ENCODE data around the gene CALML6. TPM values are rescaled to one million over a fixed set of nuclear protein-coding genes. Genes with fewer than 3 reads are reported as not detected.

The CALML6 gene
- total and polyA plus RNA-seq, 2 of the 4 experiments (the other 2 are of a cell fraction) = 0.91 TPM; not detected in 1

- in situ Hi-C loops (cut with MboI; ENCODE audit: low sequenced_read_pairs) = no loop called here
- Histone ChIP-seq H3K4me2 (ENCODE audit: low read depth, low read length) (no peak overlapping the region), H3K9me1 (ENCODE audit: insufficient read depth, low read length) (peaks cover 2% of the 10 kb centered on the region; the same call in 1 of the 2 replicates), H3K18ac (ENCODE audit: low read depth, low read length) (no peak overlapping the region), H4K5ac (ENCODE audit: low read depth, low read length) (no peak overlapping the region), H2BK120ac (ENCODE audit: low read depth, low read length) (no peak overlapping the region), H3K79me1 (ENCODE audit: low read depth in 1 of 2, low read length in 2 of 2) (peaks cover 0 to 30% of the 10 kb centered on the region in 2 experiments; a peak in 2 of 4 replicates), H3K56ac (ENCODE audit: extremely low read depth, insufficient read depth, low read length) (no peak overlapping the region), H3K9ac (ENCODE audit: low read depth, low read length) (no peak overlapping the region), H2BK20ac (ENCODE audit: low read depth, low read length) (no peak overlapping the region), H2AK5ac (ENCODE audit: low read depth, low read length) (peak overlapping the region; percentile 77), H2AFZ (replicated peaks; ENCODE audit: low read length, poor library complexity) (peak overlapping the region; percentile 88), H3K23ac (ENCODE audit: low read depth, low read length) (no peak overlapping the region), H3K4me1 (ENCODE audit: control insufficient read depth, insufficient read depth, low read length) (peaks cover 4% of the 10 kb centered on the region), H2BK5ac (ENCODE audit: low read depth, low read length, poor library complexity, severe bottlenecking) (no peak overlapping the region), H2BK15ac (ENCODE audit: low read depth, low read length) (no peak overlapping the region), H2AK9ac (replicated peaks; ENCODE audit: low read depth, low read length, poor library complexity) (peak overlapping the region; percentile 96), H3K14ac (replicated peaks; ENCODE audit: low read depth, low read length) (no peak overlapping the region), H4K8ac (ENCODE audit: low read depth in 2 of 2, low read length in 2 of 2) (peak overlapping the region; percentile 55 to 84; a peak in 2 of 4 replicates), H3K4ac (ENCODE audit: low read depth, low read length) (peak overlapping the region; percentile 88), H4K20me1 (ENCODE audit: insufficient read depth, low read length) (peaks cover 6% of the 10 kb centered on the region; the same call in 1 of the 2 replicates), H3K36me3 (ENCODE audit: control insufficient read depth, insufficient read depth, low read length) (no peaks in the 10 kb centered on the region), H4K91ac (ENCODE audit: insufficient read depth, low read depth, low read length) (0 out of 2 replicates have a peak overlapping the region, but pooled peaks have one; percentile 26), H3K27me3 (ENCODE audit: control insufficient read depth, insufficient read depth, low read length) (no peaks in the 10 kb centered on the region; the same call in 1 of the 2 replicates), H3K9me3 (ENCODE audit: control insufficient read depth, insufficient read depth, low read length) (no peaks in the 10 kb centered on the region), H3K27ac (ENCODE audit: insufficient read depth, low read length) (no peak overlapping the region), H3K4me3 (ENCODE audit: insufficient read depth, low read depth, low read length) (no peak overlapping the region)
- DNase-seq (no peak), ATAC-seq (ENCODE audit: low read depth) (no peak)
- dilution Hi-C loops (cut with HindIII; ENCODE audit: low sequenced_read_pairs, unreplicated experiment) = no loop called here
- WGBS, 2 experiments (ENCODE audit: extremely low coverage in 2 of 2, insufficient read length in 1 of 2) = 80% methylated on average over 1 of the region's 6 CpGs; no CpG with 5 or more reads in 1 of the 2 experiments
- BruUV-seq (replicated peaks) = no TSS peak
- CTCF ChIA-PET = no interaction called here
- POLR2A ChIA-PET (ENCODE audit: unreplicated experiment) = no interaction called here
- TF ChIP-seq RCOR1 (IDR thresholded peaks at IDR 0.05; ENCODE audit: insufficient replicate concordance, low read length) (no peak), MAFK (IDR thresholded peaks at IDR 0.05; ENCODE audit: low read depth, low read length) (no peak), SMC3 (IDR thresholded peaks at IDR 0.05; ENCODE audit: low read depth, low read length) (no peak), CEBPB (IDR thresholded peaks at IDR 0.05; ENCODE audit: low read depth, low read length) (no peak), POLR2A (IDR thresholded peaks at IDR 0.05; ENCODE audit: low read depth, low read length) (no peak), RAD21 (IDR thresholded peaks at IDR 0.05; ENCODE audit: low read length) (no peak), CTCF (conservative IDR thresholded peaks at IDR 0.05; ENCODE audit: low read depth, low read length) (no peak), ELK1 (IDR thresholded peaks at IDR 0.05; ENCODE audit: borderline replicate concordance, low read depth, low read length) (no peak), BHLHE40 (IDR thresholded peaks at IDR 0.05; ENCODE audit: low read depth, low read length) (no peak), USF2 (IDR thresholded peaks at IDR 0.05; ENCODE audit: low read depth, low read length) (no peak)
- intact Hi-C loops (cut with micrococcal nuclease) = no loop called here
Measured at GRCh38 chr1:1910033-1910465, 5.0 kb upstream of the CALML6 start.

Measured in IMR-90 (cell line).